BE2C (cell line): ENCODE results near the gene FBXL5.

Experiments used
- DNase-seq: peaks from one replicate; pipeline ENCODE4 v3.0.0-alpha.2; 2020
- H3K27me3 ChIP-seq: fragments of 250-450 bp; sonication (Bioruptor Pico); 2 replicates; pipeline ENCODE4 v1.5.1; 2020; ENCODE audit warnings: mild to moderate bottlenecking
- H3K36me3 ChIP-seq: fragments of 250-450 bp; sonication (Bioruptor Pico); 2 replicates; pipeline ENCODE4 v1.5.1; 2020; ENCODE audit warnings: mild to moderate bottlenecking
- H3K4me1 ChIP-seq: fragments of 250-450 bp; sonication (Bioruptor Pico); 2 replicates; pipeline ENCODE4 v1.5.1; 2020
- H3K4me3 ChIP-seq: 2 replicates; pipeline ENCODE4 v1.5.1; 2011; ENCODE audit warnings: low read depth, low read length
- H3K9me3 ChIP-seq: fragments of 250-450 bp; sonication (Bioruptor Pico); 2 replicates; pipeline ENCODE4 v1.5.1; 2020
- TF ChIP-seq, protein P1 (sequence below): IDR thresholded peaks from 2 replicates; pipeline ENCODE4 v1.5.1; 2012; ENCODE audit warnings: mild to moderate bottlenecking, low read depth, low read length

FBXL5 gene

DNA sequence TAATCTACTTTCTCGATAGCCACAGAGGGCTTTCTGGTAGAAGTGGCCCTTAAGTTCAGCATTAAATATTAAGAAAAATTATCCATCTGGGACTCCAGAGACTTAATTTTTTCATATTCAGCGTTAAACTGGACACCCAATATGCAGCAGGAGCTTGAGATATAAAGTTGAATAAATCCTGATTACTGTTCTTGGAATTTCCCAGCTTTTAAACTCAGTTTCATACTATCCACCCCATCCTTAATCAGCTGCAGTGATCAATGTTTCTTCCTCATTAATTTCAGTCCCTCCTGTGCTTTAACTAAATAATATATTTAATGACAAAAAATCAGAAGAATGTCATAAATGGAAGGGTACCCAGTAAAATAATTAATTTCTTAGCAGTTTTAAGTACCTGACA is 3.6 kb upstream of the FBXL5 start:
- Histone ChIP-seq H3K9me3 (no peaks in the 10 kb centered on the region), H3K4me3 (no peak overlapping the region), H3K4me1 (peaks cover 5% of the 10 kb centered on the region), H3K36me3 (no peaks in the 10 kb centered on the region), H3K27me3 (no peaks in the 10 kb centered on the region)
- DNase-seq: no peak
- TF ChIP-seq, protein P1, sequence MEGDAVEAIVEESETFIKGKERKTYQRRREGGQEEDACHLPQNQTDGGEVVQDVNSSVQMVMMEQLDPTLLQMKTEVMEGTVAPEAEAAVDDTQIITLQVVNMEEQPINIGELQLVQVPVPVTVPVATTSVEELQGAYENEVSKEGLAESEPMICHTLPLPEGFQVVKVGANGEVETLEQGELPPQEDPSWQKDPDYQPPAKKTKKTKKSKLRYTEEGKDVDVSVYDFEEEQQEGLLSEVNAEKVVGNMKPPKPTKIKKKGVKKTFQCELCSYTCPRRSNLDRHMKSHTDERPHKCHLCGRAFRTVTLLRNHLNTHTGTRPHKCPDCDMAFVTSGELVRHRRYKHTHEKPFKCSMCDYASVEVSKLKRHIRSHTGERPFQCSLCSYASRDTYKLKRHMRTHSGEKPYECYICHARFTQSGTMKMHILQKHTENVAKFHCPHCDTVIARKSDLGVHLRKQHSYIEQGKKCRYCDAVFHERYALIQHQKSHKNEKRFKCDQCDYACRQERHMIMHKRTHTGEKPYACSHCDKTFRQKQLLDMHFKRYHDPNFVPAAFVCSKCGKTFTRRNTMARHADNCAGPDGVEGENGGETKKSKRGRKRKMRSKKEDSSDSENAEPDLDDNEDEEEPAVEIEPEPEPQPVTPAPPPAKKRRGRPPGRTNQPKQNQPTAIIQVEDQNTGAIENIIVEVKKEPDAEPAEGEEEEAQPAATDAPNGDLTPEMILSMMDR: no peak

DNA sequence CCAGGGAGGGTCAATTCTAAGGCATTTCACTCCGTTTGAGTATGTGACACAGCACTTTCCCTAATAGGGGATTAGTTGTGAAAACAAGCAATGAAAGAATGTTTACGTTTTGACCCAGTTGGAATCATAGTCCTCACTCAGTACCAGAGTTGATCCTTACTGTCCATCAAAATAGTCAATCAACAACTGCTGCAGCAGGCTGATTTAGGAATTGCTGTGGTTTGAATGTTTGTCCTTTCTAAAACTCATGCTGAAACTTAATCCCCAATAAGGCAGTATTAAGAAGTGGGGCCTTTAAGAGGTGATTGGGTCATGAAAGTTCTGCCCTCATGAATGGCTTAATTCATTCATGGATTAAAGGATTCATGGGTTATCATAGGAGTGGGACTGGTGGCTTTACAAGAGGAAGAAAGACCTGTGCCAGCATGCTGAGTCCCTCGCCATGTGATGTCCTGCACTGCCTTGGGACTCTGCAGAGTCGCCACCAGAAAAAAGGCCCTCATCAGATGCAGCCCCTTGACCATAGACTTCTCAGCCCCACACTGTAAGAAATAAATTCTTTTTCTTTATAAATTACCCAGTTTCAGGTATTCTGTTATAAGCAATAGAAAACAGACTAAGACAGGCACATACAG is 3.1 kb upstream of the FBXL5 start:
- H3K36me3 ChIP-seq: no peaks in the 10 kb centered on the region
- no peaks in the 10 kb centered on the region for H3K27me3 ChIP-seq
- no peaks in the 10 kb centered on the region for H3K9me3 ChIP-seq
- TF ChIP-seq, protein P1: no peak
- peaks cover 5% of the 10 kb centered on the region for H3K4me1 ChIP-seq
- no peak overlapping the region for H3K4me3 ChIP-seq
- DNase-seq: no peak

DNA sequence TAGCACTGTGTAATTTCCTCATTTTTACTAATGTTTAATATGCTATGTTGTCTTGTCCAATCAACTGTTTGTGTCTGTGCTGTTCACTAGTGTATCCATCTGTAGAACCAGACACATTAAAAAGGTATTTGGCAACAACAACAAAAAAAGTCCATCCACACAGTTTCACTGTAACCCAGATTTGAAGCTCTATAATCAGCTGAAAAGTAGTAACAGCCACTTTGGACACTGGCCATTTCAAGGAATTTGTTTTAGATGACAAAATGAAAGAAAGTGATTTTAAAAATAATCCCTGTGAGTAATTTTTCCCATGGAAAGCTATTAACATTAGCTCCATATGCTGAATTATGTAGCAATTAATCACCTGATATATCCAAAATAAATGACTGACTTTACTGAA is 2.2 kb upstream of the FBXL5 start:
- TF ChIP-seq, protein P1: no peak
- Histone ChIP-seq H3K27me3 (no peaks in the 10 kb centered on the region), H3K9me3 (no peaks in the 10 kb centered on the region), H3K4me3 (no peak overlapping the region), H3K36me3 (no peaks in the 10 kb centered on the region), H3K4me1 (peaks cover 5% of the 10 kb centered on the region)
- no peak for DNase-seq

DNA sequence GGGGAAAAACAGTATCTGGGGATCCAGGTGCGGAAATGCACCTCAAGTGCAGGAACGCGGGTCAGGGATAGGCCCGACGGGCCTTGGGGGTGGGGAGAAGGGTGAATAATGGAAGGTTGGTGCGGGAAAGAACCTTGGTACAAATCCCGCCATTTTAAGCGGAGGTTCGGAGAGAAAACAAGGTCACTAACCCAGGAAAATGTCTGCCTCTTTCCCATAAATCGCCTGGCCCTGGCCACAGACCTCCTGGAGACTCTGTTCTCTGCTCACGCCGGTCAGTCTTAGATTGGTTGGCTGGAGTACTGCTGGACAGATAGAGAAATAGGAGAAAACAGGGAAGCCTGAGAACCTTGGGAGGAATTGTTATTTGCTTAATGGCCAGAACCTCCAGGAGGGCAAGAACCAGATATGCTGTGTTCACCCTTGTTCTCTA is 897 bp upstream of the FBXL5 start:
- DNase-seq: no peak
- no peaks in the 10 kb centered on the region for H3K36me3 ChIP-seq
- no peaks in the 10 kb centered on the region for H3K27me3 ChIP-seq
- TF ChIP-seq, protein P1: no peak
- peaks cover 5% of the 10 kb centered on the region for H3K4me1 ChIP-seq
- peak overlapping the region; percentile 54 for H3K4me3 ChIP-seq
- H3K9me3 ChIP-seq: no peaks in the 10 kb centered on the region

DNA sequence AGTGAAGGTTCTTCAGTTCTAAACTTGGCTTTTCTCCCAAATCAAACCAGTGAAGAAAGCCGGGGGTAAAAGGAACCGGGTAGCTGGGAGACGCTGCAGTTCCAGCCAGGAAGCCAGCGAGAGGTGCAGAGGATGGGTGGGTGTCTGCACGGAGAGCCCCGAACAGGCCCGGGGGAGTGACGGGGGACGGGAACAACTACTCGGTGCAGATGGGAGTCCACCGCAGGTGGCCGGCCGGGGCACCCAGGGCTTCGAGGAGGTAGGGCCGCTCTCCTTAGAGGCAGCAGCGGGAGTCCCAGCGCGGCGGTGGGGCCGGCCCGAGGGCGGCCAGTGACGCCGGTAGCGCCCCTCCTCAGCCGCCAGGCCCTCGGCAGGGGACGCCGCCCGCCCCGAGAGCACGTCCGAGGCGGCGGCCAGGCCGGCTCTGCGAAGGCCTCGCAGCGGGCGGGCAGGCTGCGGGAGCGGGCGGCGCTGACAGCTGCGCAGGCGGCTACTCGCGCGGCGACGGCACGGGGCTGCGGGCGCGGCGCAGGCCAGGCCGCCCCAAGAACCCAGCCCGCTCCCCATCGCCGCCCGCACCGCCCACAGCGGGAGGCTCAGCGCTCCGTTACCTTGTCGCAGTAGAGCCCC is 449 bp downstream of the FBXL5 start:
- TF ChIP-seq, protein P1: no peak
- peak; percentile 50 for DNase-seq
- Histone ChIP-seq H3K4me3 (peak overlapping the region; percentile 88), H3K27me3 (no peaks in the 10 kb centered on the region), H3K9me3 (no peaks in the 10 kb centered on the region), H3K36me3 (no peaks in the 10 kb centered on the region), H3K4me1 (peaks cover 8% of the 10 kb centered on the region)

DNA sequence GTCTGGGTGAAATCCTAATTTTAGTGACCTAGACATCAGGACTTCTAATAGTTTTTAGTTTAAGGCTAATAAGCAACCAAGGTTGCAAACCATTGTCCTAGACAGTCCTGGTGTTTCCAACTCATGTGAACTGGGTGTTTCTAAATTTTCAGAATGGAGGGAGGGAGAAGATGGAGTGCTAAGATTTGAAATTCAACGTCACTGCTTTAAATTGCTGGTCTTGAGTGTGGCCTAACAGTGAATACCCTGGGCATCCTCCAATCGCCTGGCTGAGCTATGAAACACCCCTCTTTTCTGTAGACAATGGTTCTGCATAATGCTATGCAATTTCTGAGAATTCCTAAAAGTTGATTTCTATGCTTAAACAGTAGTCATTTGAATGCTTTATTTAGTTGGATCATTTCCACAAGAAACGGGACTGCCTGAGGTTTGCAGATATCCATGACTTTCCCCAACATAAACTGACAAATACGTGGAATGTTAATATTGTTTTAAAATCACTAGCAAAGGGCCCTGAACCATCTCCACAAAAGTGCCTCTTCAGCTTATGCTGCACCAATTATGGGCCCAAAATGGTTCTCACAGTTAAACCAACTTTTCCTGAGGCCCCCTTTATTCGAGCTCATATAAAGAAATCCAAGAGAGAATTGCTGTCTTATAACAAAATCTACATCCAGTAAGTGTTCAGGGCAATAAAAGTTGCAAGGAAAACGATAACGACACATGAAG is 1.1 kb downstream of the FBXL5 start:
- H3K9me3 ChIP-seq: no peaks in the 10 kb centered on the region
- TF ChIP-seq, protein P1: no peak
- no peaks in the 10 kb centered on the region for H3K27me3 ChIP-seq
- peak; percentile 32 for DNase-seq
- H3K4me1 ChIP-seq: peaks cover 8% of the 10 kb centered on the region
- peak overlapping the region; percentile 88 for H3K4me3 ChIP-seq
- H3K36me3 ChIP-seq: no peaks in the 10 kb centered on the region
